GM20431 (cell line): Measurements from ENCODE around the gene SDR42E1.
"Not testable (repeated sequence)": the region's sequence is repeated elsewhere in the genome, so short reads cannot be mapped to it uniquely, and the experiment has no call there.

Source experiments
- in situ Hi-C: fragments of 300-500 bp; cut with MseI, MboI; formaldehyde crosslinking; loops from one replicate; pipeline ENCODE4 v1.15.0; 2020; ENCODE audit warnings: low sequenced_read_pairs; ENCODE audit not compliant: unreplicated experiment

SDR42E1 gene

DNA sequence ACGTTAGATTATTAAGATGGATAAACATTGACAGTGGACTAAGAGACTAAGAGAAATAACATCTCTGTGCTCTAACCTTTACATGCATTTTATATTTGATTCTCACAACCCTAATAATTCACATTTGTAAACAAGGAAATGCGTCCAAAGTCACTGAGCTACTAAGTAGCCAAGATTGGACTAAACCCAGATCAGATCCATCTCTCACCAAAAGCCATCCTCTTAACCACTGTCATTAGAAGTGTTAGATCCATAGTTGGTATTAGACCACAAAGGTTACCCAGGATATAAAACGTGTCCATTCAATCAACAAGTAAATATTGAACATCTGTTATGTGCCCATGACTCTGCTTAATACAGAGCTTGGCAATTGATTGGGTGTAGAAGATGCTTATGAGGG, 29.0 kb upstream of the SDR42E1 start:
- in situ Hi-C loops, result no loop called here

DNA sequence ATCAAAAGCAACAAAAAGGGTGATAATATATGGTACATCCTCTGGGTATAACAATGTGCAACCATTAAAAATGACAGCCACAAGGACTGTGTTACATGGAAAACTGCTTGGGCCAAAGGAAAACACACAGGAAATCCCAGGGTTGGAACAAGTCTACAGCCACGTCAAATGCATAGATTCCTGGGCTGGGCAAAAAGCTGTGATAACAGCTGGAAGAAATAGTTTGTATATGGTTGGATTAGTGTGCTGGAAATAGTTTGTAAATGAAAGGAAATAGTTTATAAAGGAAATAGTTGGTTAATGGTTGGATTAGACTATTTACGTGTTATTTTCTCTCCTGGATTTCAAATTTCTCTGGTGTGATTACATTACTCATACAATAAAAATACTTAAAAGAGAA, 26.4 kb upstream of the SDR42E1 start:
- in situ Hi-C loops, result no loop called here

DNA sequence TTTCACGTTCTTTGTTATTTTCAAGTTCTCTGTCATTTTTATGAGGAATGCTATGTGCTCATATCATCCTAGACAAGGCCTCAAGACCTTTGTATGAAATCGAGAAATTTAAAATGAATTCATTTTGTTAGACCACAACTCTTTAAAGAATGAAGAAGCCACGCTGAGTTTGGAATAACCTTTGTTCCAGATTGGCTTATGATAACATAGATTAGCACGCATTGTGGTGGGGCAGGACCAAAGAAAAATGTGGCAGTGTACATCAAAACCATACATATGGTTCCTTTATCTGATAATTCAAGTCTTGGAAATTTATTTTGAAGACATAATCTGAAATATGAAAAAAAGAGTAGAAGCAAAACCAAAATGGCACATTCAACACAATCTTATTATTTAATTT, 26.0 kb upstream of the SDR42E1 start:
- in situ Hi-C loops, result no loop called here

DNA sequence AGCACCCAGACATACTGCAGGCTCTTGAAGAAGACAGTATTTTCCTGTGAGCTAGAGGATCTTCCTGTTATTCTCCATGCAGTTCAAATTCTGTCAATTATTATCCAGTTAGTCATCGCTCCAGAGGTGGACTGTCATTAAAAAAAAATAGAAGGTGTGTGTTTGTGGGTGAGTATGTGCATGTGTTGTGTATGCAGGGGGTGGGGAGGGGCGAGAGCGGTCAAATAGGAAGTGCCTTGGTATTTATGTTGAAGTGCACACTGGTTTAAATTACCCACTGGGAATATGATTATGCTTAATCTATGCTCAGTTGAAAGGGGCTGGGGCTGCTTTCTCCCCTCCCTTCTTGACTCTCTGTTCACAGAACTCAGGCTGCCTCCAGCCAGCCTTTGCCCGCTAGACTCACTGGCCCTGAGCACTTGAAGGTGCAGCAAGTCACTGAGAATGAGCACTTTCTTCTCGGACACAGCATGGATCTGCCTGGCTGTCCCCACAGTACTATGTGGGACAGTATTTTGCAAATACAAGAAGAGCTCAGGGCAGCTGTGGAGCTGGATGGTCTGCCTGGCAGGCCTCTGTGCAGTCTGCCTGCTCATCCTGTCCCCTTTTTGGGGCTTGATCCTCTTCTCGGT, 23.8 kb upstream of the SDR42E1 start, which contains the start of gene HSD17B2:
HSD17B2 (plus strand) TSS at position 273 of the 632 bp plus-strand sequence; CDS start at position 445, 172 bp downstream.
- in situ Hi-C loops, result no loop called here

DNA sequence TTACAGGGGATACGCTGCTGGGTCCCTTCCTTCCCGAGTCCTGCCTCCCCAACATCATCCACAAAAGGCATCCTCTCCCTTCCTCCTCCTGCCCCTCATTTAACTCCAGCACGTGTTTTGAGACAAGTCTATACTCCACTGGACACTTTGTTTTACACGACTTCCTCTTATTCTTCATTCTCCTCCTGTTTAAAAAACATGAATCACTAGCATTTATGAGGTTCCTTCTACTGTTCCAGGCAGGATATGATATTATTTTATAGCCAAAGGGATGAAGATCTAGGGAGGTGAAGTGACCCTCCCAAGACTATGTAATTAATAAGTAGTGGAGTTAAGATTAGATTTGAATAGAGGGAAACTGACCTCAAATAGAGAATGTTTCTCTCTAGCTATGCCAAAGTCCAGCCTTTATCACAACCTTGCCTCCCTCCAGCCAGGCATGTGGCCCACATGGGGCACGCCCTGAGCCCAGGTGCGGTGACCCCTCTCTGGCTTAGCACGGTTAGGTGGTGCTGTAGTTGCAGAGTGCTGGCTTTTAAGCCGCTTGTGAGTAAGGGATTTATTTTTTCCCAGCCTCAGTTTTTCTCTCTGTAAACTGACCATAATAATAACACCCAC, 22.5 kb upstream of the SDR42E1 start:
- in situ Hi-C loops, result no loop called here

DNA sequence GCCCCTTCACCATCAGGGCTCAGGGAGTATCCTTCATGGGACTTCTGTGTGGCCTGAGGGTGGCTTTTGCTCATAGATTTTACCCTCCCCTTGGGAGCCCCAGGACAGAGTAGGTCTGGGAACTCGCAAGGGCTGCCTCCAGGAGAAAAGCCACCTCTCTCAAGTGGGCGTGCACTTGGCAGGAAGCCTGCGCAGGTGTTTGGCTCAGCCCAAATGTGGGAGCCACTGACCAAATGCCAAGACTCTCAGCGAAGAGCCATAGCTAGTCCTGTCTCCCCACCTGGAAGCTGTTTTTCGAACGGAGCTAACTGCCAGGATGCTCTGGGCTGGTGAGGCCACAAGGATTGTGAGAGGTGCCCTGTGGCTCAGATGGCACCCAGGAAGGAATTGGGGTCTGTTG, 21.7 kb upstream of the SDR42E1 start:
- in situ Hi-C loops, result no loop called here

DNA sequence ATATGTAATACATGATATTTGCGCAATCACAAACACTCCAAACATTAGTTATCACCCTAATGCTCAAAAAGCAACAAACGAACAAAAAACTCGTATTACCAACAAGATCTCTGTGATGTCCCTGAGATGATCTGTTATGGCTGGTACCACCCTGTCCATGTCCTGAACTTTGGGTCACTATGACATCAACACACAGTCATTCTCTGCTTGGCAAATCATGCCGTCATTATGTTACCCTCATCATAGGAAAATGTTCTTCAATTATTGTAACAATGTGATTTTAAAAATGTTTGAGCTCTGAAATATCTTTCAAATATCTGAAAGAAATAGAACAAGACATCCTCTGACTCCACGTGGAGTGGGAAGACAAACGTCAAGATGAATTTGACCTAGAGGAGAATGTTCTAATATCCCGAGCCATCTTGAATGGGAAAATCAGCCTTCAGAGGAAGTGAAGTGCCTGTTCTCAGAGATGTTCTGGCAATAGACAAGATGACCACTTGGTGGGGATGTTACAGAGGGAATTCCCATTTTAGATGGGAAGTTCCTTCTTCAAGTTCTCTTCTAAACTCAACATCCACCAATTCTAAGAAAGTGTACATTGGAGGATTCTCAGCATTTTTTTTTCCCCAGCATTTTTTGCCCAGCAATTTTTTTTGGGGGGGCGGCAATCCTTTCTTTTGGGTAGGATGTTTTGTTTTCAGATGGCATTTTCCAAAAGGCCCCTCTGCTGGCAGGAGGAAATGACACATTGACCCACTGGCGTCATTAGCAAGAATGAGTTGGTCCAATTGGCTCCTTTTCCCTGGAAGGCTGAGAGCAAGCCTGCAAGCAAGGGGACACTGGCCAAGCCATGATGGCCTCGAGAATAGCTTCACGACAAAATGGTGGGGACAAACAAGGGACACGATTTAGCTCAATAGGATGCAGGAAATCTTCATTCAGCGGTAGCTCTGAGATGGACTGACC, 20.1 kb upstream of the SDR42E1 start:
- in situ Hi-C loops, result no loop called here

DNA sequence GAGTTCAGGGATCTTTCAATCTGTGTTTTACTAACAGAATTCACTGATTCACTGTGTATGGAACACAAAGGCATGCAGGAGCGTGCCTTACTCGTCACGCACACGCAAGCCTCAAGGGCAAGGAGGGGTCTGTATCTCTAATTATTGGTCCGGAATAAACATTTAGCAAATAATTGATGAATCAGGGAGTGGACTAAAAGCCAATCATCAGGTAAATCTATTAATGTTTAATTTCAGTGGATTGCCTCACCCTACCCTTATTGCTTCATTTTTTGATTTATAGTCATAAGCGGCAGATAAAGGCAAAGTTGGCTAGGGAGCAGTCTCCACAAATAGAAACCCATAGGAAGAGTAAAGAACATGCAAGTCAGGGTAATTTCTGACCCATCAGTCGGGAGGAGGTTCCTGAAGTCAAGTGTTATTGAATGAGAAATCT, 16.4 kb upstream of the SDR42E1 start:
- in situ Hi-C loops, result no loop called here

DNA sequence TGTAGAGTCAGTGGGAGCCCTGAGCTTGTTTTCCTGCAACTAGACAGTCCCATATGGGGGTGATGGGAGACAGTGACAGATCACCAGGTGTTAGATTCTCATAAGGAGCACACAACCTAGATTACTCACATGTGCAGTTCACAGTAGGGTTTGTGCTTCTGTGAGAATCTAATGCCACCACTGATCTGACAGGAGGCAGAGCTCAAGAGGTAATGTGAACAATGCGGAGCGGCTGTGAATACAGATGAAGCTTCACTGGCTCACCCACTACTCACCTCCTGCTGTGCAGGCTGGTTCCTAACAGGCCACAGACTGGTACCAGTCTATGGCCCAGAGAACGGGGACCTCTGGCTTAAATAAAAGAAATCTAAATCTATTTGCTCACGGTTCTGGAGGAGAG, 13.6 kb upstream of the SDR42E1 start:
- in situ Hi-C loops, result no loop called here

DNA sequence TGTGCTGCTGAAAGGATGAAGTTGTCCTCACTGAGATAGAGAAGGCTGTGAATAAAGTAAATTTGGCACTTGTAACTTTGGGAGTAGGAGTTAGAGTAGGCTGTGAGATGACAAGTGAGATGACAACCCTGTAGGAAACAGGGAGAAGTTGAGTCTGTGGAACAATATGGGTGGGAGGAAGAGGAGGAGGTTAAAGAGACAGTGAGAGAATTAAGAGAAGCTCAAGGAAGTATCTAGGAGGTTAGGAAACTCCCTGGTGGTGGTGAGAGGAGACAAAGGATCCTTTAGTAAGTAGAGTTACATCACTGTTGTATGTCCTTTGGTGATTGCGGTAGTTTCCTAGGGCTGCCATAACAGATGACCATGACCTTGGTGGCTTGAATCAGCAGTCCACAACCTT, 13.0 kb upstream of the SDR42E1 start:
- in situ Hi-C loops, result no loop called here

DNA sequence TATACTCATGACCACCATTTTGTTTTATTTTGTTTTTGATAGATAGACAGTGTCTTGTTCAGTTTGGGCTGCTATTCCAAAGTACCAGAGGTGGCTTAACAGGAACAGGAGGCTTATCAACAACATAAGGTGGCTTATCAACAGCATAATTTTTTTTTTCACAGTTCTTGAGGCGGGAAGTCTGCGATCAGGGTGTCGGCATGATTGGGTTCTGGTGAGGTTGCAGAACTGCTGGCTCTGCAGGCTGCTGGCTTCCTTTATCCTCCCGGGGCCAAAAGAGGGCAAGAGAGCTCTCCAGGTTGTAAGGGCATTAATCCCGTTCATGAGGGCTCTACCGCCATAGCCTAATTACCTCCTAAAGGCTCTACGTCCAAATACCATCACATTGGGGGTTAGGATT, 11.9 kb upstream of the SDR42E1 start:
- in situ Hi-C loops, result no loop called here

DNA sequence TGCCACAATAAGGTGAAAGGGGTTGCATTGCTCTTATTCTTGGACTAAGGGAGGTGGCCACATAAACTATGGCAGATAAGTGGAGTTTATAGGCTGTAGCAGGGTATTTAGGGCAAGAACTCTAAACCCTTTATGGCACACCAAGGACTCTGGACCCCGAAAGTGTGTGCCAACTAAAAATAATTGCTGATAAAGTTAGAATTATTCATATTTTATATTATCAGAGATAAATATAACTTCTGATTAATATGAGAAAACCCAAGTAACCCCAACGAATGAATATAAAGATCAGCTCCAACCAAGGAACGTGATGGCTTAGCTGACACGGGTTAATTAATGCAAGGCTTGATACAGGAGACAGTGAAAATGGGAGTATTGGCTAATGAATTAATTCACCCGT, 8.8 kb upstream of the SDR42E1 start:
- in situ Hi-C loops, result no loop called here

DNA sequence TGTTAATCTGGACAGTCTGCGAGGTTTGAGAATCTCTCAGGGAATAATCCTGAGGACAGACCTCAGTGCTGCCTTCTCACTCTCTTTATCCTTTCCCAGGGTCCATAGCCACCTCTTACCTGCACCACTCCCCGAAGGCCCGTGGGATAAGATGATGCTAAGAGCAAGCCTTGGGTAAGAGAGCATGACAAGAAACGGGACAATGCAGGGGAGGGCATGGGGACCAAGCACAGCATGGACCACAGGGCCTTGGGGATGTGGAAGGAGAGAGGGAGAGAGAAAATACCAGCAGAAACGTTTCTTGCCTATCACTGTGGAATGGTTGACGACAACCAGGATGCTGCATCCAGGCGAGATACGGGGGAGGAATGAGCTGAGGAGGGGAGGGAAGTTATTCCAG, 8.3 kb upstream of the SDR42E1 start:
- in situ Hi-C loops, result no loop called here

DNA sequence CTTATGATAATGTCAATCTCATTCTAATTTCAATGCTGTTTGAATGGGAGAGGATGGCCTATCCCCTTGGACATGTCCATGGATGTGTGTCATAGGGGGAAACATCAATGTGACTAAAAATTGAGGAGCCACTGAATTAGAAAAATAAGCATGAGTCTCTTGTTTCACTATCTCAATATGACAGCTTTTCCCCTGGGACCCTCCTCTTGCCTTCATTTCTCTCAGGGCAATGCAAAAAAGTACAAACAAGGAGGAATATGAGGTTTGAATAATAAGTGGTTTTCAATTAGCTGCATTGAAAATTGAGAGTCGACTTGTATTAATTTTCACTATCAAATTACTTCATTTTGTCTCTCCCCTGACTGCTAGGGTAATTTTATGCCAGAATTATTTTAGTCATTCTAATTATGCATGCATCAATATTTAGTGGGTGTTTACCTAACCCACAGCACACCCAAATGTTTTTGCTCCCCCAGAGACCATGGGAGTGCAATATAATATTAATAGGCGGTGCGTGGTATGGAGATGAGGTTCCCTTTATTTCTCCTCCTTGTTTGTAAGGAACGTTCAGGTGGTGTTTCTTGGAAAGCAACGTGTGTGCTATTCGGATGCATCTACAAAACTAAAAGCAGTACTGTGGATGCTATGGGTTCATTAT, 6.8 kb upstream of the SDR42E1 start:
- in situ Hi-C loops, result no loop called here

DNA sequence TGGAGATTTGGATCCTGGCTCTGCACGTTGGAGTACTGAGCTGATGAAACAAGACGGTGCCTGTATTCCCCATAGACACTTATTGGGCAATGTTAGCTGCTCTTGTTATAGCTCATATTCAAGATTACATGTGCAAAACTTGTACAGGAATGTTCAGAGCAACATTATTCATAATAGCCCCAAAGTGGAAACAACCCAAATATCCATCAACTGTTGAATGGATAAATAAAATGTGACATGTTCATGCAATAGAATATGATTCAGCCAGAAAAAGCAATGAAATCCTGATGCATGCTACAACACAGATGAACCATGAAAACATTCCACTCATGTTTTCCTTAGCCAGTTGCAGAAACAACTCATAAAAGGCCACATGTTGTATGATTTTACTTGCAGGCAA, 5.7 kb upstream of the SDR42E1 start:
- in situ Hi-C loops, result no loop called here

DNA sequence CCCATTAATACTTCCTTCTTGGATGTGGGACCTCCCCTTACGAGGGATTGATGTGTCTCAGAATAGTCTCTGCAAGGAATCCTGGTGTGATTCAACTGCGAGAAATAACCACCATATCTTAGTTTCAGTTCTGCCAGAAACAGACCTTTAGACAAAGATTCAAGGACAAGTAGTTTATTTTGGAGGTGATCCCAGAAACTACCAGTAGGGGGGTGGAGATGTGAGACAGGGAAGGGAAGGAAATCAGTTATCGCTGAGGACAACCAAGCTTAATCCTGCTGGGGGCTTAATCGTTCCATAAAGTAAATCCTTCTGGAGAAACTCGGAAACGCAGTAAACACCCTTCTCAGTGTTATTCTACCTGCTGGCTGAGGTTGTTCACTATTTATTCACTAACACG, 5.0 kb upstream of the SDR42E1 start:
- in situ Hi-C loops, result no loop called here

DNA sequence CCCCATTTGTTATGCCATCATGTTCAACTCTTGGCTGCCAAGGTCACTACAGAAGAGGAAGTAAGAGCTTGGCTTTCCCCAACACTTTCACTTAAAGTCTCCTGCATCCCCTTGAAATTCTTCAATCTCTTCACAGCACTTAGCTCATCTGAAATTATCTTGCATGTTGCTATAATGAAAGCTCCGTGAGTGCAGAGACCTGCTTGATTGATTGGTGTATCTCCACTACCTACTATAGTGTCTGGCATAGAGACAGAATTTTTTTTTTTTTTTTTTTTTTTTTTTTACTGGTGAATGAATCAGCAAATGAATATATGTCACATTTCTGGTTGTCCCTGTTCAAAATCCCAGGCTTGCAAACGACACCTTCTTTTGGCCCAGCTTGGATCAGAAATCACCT, 1.9 kb upstream of the SDR42E1 start:
- in situ Hi-C loops, result no loop called here

DNA sequence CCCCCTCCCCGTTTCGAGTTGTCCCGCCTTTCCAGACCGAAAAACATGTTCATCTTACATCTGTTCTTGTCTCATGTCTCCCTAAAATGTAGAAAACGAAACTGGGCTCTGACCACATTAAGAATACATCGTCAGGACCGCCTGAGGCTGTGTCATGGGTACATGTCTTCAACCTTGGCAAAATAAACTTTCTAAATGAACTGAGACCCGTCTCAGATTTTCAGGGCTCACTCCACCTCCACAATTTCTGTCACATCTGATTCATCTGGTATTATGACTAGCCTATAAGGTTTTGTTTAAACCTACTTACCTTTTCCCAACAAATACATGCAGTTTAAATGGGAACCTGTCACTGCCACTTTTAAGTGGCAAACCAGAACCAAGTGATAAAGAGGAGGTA, 621 bp downstream of the SDR42E1 start:
- in situ Hi-C loops, result no loop called here

DNA sequence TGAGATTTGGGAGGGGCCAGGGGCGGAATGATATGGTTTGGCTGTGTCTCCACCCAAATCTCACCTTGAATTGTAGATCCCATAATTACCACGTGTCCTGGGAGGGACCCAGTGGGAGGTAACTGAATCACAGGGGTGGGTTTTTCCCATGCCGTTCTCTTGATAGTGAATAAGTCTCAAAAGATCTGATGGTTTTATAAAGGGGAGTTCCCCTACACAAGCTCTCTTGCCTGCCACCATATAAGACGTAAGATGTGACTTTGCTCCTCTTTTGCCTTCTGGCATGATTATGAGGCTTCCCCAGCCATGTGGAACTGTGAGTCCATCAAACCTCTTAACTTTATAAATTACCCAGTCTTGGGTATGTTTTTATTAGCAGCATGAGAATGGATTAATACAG, 1.5 kb downstream of the SDR42E1 start:
- in situ Hi-C loops, result not testable (repeated sequence)

DNA sequence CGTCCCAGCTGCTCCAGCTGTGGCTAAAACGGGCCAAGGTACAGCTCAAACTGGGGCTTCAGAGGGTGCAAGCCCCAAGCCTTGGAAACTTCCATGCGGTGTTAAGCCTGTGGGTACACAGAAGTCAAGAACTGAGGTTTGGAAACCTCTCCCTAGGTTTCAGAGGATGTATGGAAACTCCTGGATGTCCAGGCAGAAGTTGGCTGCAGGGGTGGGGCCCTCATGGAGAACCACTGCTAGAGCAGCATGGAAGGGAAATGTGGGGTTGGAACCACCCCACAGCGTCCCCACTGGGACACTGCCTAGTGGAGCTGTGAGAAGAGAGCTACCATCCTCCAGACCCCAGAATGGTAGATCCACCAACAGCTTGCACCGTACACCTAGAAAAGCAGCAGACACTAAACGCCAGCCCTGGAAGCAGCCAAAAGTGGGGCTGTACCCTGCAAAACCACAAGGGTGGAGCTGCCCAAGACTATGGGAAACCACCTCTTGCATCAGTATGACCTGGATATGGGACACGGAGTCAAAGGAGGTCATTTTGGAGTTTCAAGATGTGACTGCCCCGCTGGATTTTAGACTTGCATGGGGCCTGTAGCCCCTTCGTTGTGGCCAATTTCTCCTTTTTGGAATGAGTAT, 2.2 kb downstream of the SDR42E1 start:
- in situ Hi-C loops, result no loop called here
